ENCODE results near the gene FYCO1.

GRCh38 chr3:46019707-46020106 lies 24.1 kb upstream of the FYCO1 start:
- no peak for TF ChIP-seq ZNF280A (IDR thresholded peaks at IDR 0.05; ENCODE audit: low read depth, partially characterized antibody)
- no peak for TF ChIP-seq CBFA2T3 (IDR thresholded peaks at IDR 0.05)
- no peak for TF ChIP-seq POLR2A (conservative IDR thresholded peaks at IDR 0.05)
- TF ChIP-seq CBX2 (IDR thresholded peaks at IDR 0.05; ENCODE audit: insufficient read depth, low read length, poor library complexity, severe bottlenecking) = no peak
- no peak for TF ChIP-seq MTF1 (CRISPR knock-in tag; IDR thresholded peaks at IDR 0.05; ENCODE audit: borderline replicate concordance)
- TF ChIP-seq RAD21 (CRISPR knock-in tag; conservative IDR thresholded peaks at IDR 0.05 in 1 of 2, IDR thresholded peaks at IDR 0.05 in 1 of 2) = no peak
- no peak for TF ChIP-seq JUNB (CRISPR knock-in tag; conservative IDR thresholded peaks at IDR 0.05)

Data from K562 (cell line).